Measurements from ENCODE around the gene DPH2.

DPH2 gene

DNA sequence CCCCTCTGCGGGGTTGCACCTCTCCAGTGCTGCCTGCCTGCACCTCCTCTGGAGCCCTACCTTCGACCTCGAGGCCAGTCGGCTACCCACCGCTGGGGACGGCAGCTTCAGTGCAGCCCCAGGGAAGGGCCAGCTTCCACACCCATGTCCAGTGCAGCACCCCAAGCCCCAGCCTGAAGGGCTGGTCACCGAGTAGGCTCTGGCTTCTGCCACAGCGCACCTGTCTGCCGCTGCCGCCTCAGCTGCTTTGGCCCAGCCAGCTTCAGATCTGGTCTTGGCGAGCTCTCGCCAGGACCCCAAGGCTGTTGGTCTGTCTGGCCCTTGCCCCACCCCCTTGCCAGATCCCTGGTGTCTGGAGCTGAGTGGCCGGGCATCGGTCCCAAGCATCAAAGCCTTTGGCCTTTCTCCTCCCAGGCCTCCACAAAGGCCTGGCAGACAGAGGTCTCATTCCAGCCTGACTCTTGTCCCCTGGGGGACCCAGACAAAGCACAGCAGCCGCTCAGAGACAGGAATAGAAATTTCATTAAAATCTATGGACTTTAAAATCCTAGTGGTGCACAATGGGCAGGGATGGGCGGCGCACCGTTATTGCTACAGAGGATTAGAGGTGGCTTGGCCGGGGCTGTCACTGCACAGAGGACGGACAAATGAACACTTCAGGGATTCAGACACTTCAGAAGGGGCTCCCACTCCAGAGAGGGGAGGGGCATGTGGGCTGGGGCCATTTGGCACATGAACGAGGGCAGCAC, 26.3 kb downstream of the DPH2 start:
- no peak overlapping the region for H3K4me3 ChIP-seq (ENCODE audit: low read depth, low read length)
- TF ChIP-seq, protein P1, sequence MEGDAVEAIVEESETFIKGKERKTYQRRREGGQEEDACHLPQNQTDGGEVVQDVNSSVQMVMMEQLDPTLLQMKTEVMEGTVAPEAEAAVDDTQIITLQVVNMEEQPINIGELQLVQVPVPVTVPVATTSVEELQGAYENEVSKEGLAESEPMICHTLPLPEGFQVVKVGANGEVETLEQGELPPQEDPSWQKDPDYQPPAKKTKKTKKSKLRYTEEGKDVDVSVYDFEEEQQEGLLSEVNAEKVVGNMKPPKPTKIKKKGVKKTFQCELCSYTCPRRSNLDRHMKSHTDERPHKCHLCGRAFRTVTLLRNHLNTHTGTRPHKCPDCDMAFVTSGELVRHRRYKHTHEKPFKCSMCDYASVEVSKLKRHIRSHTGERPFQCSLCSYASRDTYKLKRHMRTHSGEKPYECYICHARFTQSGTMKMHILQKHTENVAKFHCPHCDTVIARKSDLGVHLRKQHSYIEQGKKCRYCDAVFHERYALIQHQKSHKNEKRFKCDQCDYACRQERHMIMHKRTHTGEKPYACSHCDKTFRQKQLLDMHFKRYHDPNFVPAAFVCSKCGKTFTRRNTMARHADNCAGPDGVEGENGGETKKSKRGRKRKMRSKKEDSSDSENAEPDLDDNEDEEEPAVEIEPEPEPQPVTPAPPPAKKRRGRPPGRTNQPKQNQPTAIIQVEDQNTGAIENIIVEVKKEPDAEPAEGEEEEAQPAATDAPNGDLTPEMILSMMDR (IDR thresholded peaks at IDR 0.05; ENCODE audit: insufficient read depth, low read length, missing control alignments), result no peak
- CTCF ChIA-PET, result interaction anchor here (1.3 to 9.3 kb wide), 2 partner anchors 9 to 15 kb away, joined by 5 to 103 read pairs; no protein-coding TSS in a partner anchor
- no peak for DNase-seq (ENCODE audit: low read depth, low spot score)
- POLR2A ChIA-PET, result interaction anchor here (0.9 kb wide), 1 partner anchor 233 kb away, joined by 3 read pairs; no protein-coding TSS in a partner anchor

- POLR2A ChIA-PET, result no interaction called here
- CTCF ChIA-PET, result interaction anchor here (0.8 kb wide), 1 partner anchor 9 kb away, joined by 3 read pairs; no protein-coding TSS in a partner anchor
- no peak overlapping the region for H3K4me3 ChIP-seq (ENCODE audit: low read depth, low read length)
- no peak for DNase-seq (ENCODE audit: low read depth, low spot score)
- TF ChIP-seq, protein P1 (IDR thresholded peaks at IDR 0.05; ENCODE audit: insufficient read depth, low read length, missing control alignments), result no peak
These were observed 26.9 kb downstream of the DPH2 start for GRCh38 chr1:43996733-43997115.

GRCh38 chr1:43997295-43997999, 27.6 kb downstream of the DPH2 start:
- POLR2A ChIA-PET, result no interaction called here
- H3K4me3 ChIP-seq (ENCODE audit: low read depth, low read length), result no peak overlapping the region
- DNase-seq (ENCODE audit: low read depth, low spot score), result no peak
- TF ChIP-seq, protein P1 (IDR thresholded peaks at IDR 0.05; ENCODE audit: insufficient read depth, low read length, missing control alignments), result no peak
- CTCF ChIA-PET, result interaction anchor here (0.8 kb wide), 1 partner anchor 9 kb away, joined by 3 read pairs; no protein-coding TSS in a partner anchor

DNA sequence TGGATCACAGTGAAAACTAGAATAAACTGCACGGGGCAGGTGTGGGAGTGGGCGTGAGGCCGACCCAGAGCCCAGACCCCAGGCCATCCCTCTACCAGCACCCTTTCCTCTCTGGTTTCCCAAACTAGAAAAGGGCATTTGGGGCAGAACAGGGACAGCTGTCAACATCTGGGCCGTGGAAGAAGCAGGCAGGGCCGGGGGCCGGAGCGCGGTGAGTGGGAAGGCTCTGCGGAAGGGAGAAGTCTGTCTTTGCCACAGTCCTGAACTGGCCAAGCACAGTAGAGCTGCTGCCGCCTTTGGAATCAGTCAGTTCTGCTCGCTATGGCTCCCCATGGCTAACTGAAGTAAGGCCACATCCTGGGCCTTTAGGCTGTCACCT, 28.2 kb downstream of the DPH2 start:
- no peak for DNase-seq (ENCODE audit: low read depth, low spot score)
- TF ChIP-seq, protein P1 (IDR thresholded peaks at IDR 0.05; ENCODE audit: insufficient read depth, low read length, missing control alignments), result no peak
- ChIA-PET POLR2A (no interaction called here), CTCF (interaction anchor here (11.3 kb wide), 1 partner anchor 47 kb away, joined by 313 read pairs; no protein-coding TSS in a partner anchor)
- H3K4me3 ChIP-seq (ENCODE audit: low read depth, low read length), result no peak overlapping the region

DNA sequence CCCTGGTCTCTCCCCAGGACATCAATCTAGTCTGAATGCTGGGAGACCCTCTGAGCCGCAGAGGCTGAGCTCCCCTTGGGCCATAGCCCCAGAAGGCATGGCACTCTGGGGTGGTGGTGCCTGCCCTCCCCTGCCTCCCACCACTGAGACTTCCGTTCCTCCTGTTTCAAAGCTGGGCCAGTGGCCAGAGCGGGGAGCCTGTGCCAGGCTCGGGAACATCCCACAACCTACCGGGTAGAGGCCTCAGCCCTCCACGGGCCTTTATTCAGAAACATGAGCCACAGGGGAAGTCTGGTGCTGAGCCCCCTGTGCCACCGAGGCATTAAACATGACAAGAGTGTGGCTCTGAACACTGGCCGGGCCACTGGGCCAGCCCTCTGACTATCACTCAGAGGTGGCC, 29.6 kb downstream of the DPH2 start:
- TF ChIP-seq, protein P1 (IDR thresholded peaks at IDR 0.05; ENCODE audit: insufficient read depth, low read length, missing control alignments), result no peak
- DNase-seq (ENCODE audit: low read depth, low spot score), result no peak
- POLR2A ChIA-PET, result no interaction called here
- no peak overlapping the region for H3K4me3 ChIP-seq (ENCODE audit: low read depth, low read length)
- CTCF ChIA-PET, result interaction anchor here (1.1 to 11.3 kb wide), 4 partner anchors 12 to 236 kb away, joined by 4 to 313 read pairs (median 5); no protein-coding TSS in a partner anchor

DNA sequence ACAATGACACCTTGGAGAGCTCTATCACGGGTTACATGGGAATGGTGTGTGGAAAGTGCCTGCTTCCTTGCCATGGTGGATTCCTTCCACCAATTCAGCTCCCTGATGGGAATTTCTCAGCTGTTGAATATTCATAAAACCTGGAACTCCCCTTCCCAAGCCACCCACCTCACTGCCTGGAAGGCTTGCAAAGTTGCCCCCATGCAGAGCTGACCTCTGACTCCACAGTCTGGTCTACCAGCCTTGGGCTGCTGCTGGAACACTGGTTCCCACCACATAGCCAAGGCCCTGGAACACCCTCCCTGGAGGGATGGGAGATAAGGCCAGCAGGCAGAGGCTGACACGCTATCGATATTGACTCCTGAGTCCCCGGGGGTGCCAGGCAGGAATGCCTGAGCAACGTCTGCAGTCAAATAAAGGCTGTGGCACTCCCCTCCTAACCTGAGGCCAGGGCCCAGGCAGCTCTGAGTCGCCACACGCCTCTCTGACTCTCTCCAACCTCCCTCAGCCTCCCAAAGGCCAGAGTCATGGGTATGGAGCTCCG, 30.4 kb downstream of the DPH2 start:
- ChIA-PET CTCF (interaction anchor here (1.1 to 11.3 kb wide), 4 partner anchors 11 to 236 kb away, joined by 4 to 313 read pairs (median 6); no protein-coding TSS in a partner anchor), POLR2A (no interaction called here)
- TF ChIP-seq, protein P1 (IDR thresholded peaks at IDR 0.05; ENCODE audit: insufficient read depth, low read length, missing control alignments), result no peak
- H3K4me3 ChIP-seq (ENCODE audit: low read depth, low read length), result no peak overlapping the region
- no peak for DNase-seq (ENCODE audit: low read depth, low spot score)

Data from AG04449 (cell line).